Measurements from ENCODE around the gene LZTR1. TPM values are rescaled to one million over a fixed set of nuclear protein-coding genes. Genes with fewer than 3 reads are reported as not detected.

LZTR1 gene
- total and polyA plus RNA-seq, 10 of the 15 experiments (the other 5 are each of a cell fraction or from before 2014, with no cell fraction given): 0.82 to 50.3 (median 19.3) TPM

DNA sequence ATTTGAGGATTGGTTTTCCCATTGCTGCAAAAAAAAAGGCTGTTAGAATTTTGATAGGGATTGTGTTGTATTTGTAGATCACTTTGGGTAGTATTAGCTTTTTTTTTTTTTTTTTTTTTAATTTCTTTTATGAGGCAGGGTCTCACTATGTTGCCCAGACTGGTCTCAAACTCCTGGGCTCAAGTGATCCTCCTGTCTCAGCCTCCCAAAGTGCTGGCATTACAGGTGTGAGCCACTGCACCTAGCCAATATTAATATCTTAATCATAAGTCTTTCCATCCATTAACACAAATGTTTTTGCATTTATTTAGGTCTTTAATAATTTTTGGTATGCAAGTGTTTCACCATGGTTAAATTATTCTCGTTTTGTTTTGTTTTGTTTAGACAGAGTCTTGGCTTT, 38.1 kb upstream of the LZTR1 start:
- ATAC-seq (no peak), DNase-seq (ENCODE audit: low read depth, low spot score) (no peak), FAIRE-seq (no peak)
- intact Hi-C loops (cut with micrococcal nuclease; ENCODE audit: unreplicated experiment) (no loop called here), in situ Hi-C loops (cut with MboI) (no loop called here)
- Histone ChIP-seq H3K9me3 (replicated peaks; ENCODE audit: control insufficient read depth, insufficient read depth, low read length) (no peaks in the 10 kb centered on the region), H3K9ac (ENCODE audit: control insufficient read depth, insufficient read depth, low read length) (no peak overlapping the region), H3K27ac (ENCODE audit: control insufficient read depth, insufficient read depth) (no peak overlapping the region), H3K4me3 (no peak overlapping the region), H2AFZ (ENCODE audit: control insufficient read depth, low read depth, low read length) (no peak overlapping the region), H3K79me2 (ENCODE audit: control insufficient read depth, insufficient read depth, low read length) (peaks cover 81% of the 10 kb centered on the region), H3K27me3 (replicated peaks in 1 of 2; ENCODE audit: control insufficient read depth in 2 of 2, insufficient read depth in 2 of 2, low read length in 1 of 2) (no peaks in the 10 kb centered on the region), H4K20me1 (ENCODE audit: control insufficient read depth, insufficient read depth) (peaks cover 7% of the 10 kb centered on the region; the same call in 1 of the 2 replicates), H3K4me1 (ENCODE audit: control insufficient read depth, insufficient read depth, low read length) (no peaks in the 10 kb centered on the region), H3K4me2 (ENCODE audit: control insufficient read depth, insufficient read depth) (no peak overlapping the region), H3K36me3 (ENCODE audit: control insufficient read depth in 2 of 2, insufficient read depth in 2 of 2, low read length in 1 of 2) (peaks cover 8 to 13% of the 10 kb centered on the region in 2 experiments)
- CTCF ChIA-PET: no interaction called here
- SMC1A ChIA-PET (ENCODE audit: uncharacterized antibody, unreplicated experiment): interaction anchor here (0.6 kb wide), 1 partner anchor 1153 kb away, joined by 3 read pairs; no protein-coding TSS in a partner anchor
- BruUV-seq (replicated peaks): no TSS peak
- no peak for TF ChIP-seq GABPA (IDR thresholded peaks at IDR 0.05; ENCODE audit: low read depth)
- POLR2A ChIA-PET: interaction anchor here (0.6 kb wide), 3 partner anchors 17 to 281 kb away, joined by 3 to 4 read pairs (median 3); no protein-coding TSS in a partner anchor
- WGBS (ENCODE audit: insufficient coverage, insufficient replicate concordance, low lambda C conversion rate, missing lambda C conversion rate): 44% methylated on average over 1 of the region's 1 CpG
- RAD21 ChIA-PET (ENCODE audit: unreplicated experiment): no interaction called here

DNA sequence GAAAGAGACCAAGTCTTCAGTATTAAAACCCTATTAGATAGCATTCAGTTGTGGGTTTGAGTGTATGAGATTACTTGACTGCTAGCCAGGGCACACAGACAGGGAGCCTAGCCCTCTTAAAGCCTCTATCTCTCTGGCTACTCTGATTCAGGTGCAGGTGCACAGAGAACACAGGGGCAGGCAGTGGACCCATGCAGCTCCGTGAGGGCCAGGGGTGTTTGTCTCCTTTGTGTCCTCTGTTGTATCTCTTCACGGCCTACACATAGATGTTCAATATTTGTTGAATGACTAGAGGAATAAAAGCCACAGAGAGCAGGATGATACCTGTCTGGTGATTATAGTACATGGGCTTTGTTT, 36.5 kb upstream of the LZTR1 start:
- no peaks in the 10 kb centered on the region for H3K9me3 ChIP-seq (replicated peaks; ENCODE audit: control insufficient read depth, insufficient read depth, low read length)
- no peak overlapping the region for H3K9ac ChIP-seq (ENCODE audit: control insufficient read depth, insufficient read depth, low read length)
- no TSS peak for BruUV-seq (replicated peaks)
- no peaks in the 10 kb centered on the region for H3K4me1 ChIP-seq (ENCODE audit: control insufficient read depth, insufficient read depth, low read length)
- ChIA-PET POLR2A (no interaction called here), CTCF (no interaction called here), RAD21 (ENCODE audit: unreplicated experiment) (no interaction called here), SMC1A (ENCODE audit: uncharacterized antibody, unreplicated experiment) (no interaction called here)
- no peak overlapping the region for H3K27ac ChIP-seq (ENCODE audit: control insufficient read depth, insufficient read depth)
- TF ChIP-seq BRCA1 (IDR thresholded peaks at IDR 0.05; ENCODE audit: low read depth, low read length) (no peak), STAT3 (IDR thresholded peaks at IDR 0.05; ENCODE audit: low read depth, low read length) (no peak), NR2F1 (conservative IDR thresholded peaks at IDR 0.05) (no peak), CTCF (IDR thresholded peaks at IDR 0.05 in 2 of 3, conservative IDR thresholded peaks at IDR 0.05 in 1 of 3; ENCODE audit: control insufficient read depth in 2 of 3, extremely low read depth in 1 of 3, insufficient read depth in 1 of 3, low read depth in 3 of 3, low read length in 3 of 3) (no peak), SREBF2 (IDR thresholded peaks at IDR 0.05; ENCODE audit: low read length) (no peak), RCOR1 (conservative IDR thresholded peaks at IDR 0.05; ENCODE audit: low read depth, low read length) (no peak), IKZF2 (IDR thresholded peaks at IDR 0.05) (no peak), BHLHE40 (IDR thresholded peaks at IDR 0.05; ENCODE audit: borderline replicate concordance in 1 of 2, low read depth in 2 of 2, low read length in 1 of 2) (no peak), KAT2A (conservative IDR thresholded peaks at IDR 0.05; ENCODE audit: control insufficient read depth, low read depth, low read length) (no peak), FOXK2 (IDR thresholded peaks at IDR 0.05) (no peak), NRF1 (conservative IDR thresholded peaks at IDR 0.05; ENCODE audit: low read depth, low read length) (no peak), HDAC6 (IDR thresholded peaks at IDR 0.05; ENCODE audit: unreplicated experiment) (no peak), ELK1 (IDR thresholded peaks at IDR 0.05; ENCODE audit: low read depth, low read length) (no peak)
- TF ChIP-seq, protein P1, sequence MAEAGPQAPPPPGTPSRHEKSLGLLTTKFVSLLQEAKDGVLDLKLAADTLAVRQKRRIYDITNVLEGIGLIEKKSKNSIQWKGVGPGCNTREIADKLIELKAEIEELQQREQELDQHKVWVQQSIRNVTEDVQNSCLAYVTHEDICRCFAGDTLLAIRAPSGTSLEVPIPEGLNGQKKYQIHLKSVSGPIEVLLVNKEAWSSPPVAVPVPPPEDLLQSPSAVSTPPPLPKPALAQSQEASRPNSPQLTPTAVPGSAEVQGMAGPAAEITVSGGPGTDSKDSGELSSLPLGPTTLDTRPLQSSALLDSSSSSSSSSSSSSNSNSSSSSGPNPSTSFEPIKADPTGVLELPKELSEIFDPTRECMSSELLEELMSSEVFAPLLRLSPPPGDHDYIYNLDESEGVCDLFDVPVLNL (IDR thresholded peaks at IDR 0.05; ENCODE audit: low read depth, low read length): no peak
- H3K4me2 ChIP-seq (ENCODE audit: control insufficient read depth, insufficient read depth): no peak overlapping the region
- no peak for ATAC-seq
- in situ Hi-C loops (cut with MboI) (no loop called here), intact Hi-C loops (cut with micrococcal nuclease; ENCODE audit: unreplicated experiment) (no loop called here)
- H3K79me2 ChIP-seq (ENCODE audit: control insufficient read depth, insufficient read depth, low read length): peaks cover 73% of the 10 kb centered on the region
- 98% methylated on average over 2 of the region's 2 CpGs for WGBS (ENCODE audit: insufficient coverage, insufficient replicate concordance, low lambda C conversion rate, missing lambda C conversion rate)
- H3K27me3 ChIP-seq (replicated peaks in 1 of 2; ENCODE audit: control insufficient read depth in 2 of 2, insufficient read depth in 2 of 2, low read length in 1 of 2): no peaks in the 10 kb centered on the region
- H3K36me3 ChIP-seq (ENCODE audit: control insufficient read depth in 2 of 2, insufficient read depth in 2 of 2, low read length in 1 of 2): peaks cover 11 to 23% of the 10 kb centered on the region in 2 experiments
- DNase-seq (ENCODE audit: low read depth, low spot score): no peak
- no peak overlapping the region for H2AFZ ChIP-seq (ENCODE audit: control insufficient read depth, low read depth, low read length)
- H3K4me3 ChIP-seq: no peak overlapping the region
- H4K20me1 ChIP-seq (ENCODE audit: control insufficient read depth, insufficient read depth): peaks cover under 1% of the 10 kb centered on the region; the same call in 1 of the 2 replicates
- no peak for FAIRE-seq
